Measurements from ENCODE around the gene SRD5A2. TPM values are rescaled to one million over a fixed set of nuclear protein-coding genes. Genes with fewer than 3 reads are reported as not detected.

The SRD5A2 gene
- total and polyA plus RNA-seq, 8 donors: 0.05 TPM; not detected in 7

- FAIRE-seq (no peak), DNase-seq (no peak), ATAC-seq (no peak)
- WGBS, 2 donors: 68 to 71% methylated on average over 4 of the region's 4 CpGs
- Histone ChIP-seq H3K27me3 (peaks cover 0 to 5% (median 0%) of the 10 kb centered on the region in 4 donors), H3K36me3 (no peaks in the 10 kb centered on the region), H3K9me3 (no peaks in the 10 kb centered on the region), H3K4me3 (no peak overlapping the region), H3K4me1 (no peaks in the 10 kb centered on the region), H3K27ac (no peak overlapping the region)
- no peak for TF ChIP-seq CTCF (IDR thresholded peaks at IDR 0.05)
- intact Hi-C loops (cut with DNase I): no loop called here
Observed at GRCh38 chr2:31522786-31523185, 58.0 kb downstream of the SRD5A2 start.

GRCh38 chr2:31517442-31518203, 63.1 kb downstream of the SRD5A2 start:
- FAIRE-seq: no peak
- Histone ChIP-seq H3K4me1 (no peaks in the 10 kb centered on the region), H3K27ac (no peak overlapping the region), H3K9me3 (no peaks in the 10 kb centered on the region), H3K27me3 (no peaks in the 10 kb centered on the region), H3K36me3 (no peaks in the 10 kb centered on the region), H3K4me3 (no peak overlapping the region)
- no peak for DNase-seq
- no peak for ATAC-seq
- intact Hi-C loops (cut with DNase I): no loop called here
- 64 to 78% methylated on average over 7 of the region's 7 CpGs for WGBS, 2 donors
- no peak for TF ChIP-seq CTCF (IDR thresholded peaks at IDR 0.05)

- ATAC-seq (no peak), FAIRE-seq (no peak), DNase-seq (no peak)
- H3K4me1 ChIP-seq: no peaks in the 10 kb centered on the region
- no peak overlapping the region for H3K4me3 ChIP-seq
- H3K27ac ChIP-seq: no peak overlapping the region
- 76 to 85% methylated on average over 5 of the region's 5 CpGs for WGBS, 2 donors
- H3K36me3 ChIP-seq: no peaks in the 10 kb centered on the region
- TF ChIP-seq CTCF (IDR thresholded peaks at IDR 0.05): no peak
- H3K9me3 ChIP-seq: no peaks in the 10 kb centered on the region
- intact Hi-C loops (cut with DNase I): no loop called here
- no peaks in the 10 kb centered on the region for H3K27me3 ChIP-seq
Observed at GRCh38 chr2:31515586-31515985, 65.2 kb downstream of the SRD5A2 start.

GRCh38 chr2:31513553-31513952, 67.2 kb downstream of the SRD5A2 start:
- Histone ChIP-seq H3K4me1 (no peaks in the 10 kb centered on the region), H3K36me3 (no peaks in the 10 kb centered on the region), H3K9me3 (no peaks in the 10 kb centered on the region), H3K4me3 (no peak overlapping the region), H3K27ac (no peak overlapping the region), H3K27me3 (peaks cover 0 to 2% (median 0%) of the 10 kb centered on the region in 4 donors)
- WGBS, 2 donors: 78 to 88% methylated on average over 3 of the region's 3 CpGs
- FAIRE-seq: no peak
- DNase-seq: no peak
- no peak for ATAC-seq
- intact Hi-C loops (cut with DNase I): no loop called here
- TF ChIP-seq CTCF (IDR thresholded peaks at IDR 0.05): no peak

- H3K36me3 ChIP-seq: no peaks in the 10 kb centered on the region
- intact Hi-C loops (cut with DNase I): no loop called here
- no peaks in the 10 kb centered on the region for H3K9me3 ChIP-seq
- no peak overlapping the region for H3K4me3 ChIP-seq
- peaks cover 0 to 5% (median 0%) of the 10 kb centered on the region in 4 donors for H3K27me3 ChIP-seq
- no peak for TF ChIP-seq CTCF (IDR thresholded peaks at IDR 0.05)
- H3K27ac ChIP-seq: no peak overlapping the region
- no peak for DNase-seq
- no peaks in the 10 kb centered on the region for H3K4me1 ChIP-seq
- no peak for FAIRE-seq
- no peak for ATAC-seq
Observed at GRCh38 chr2:31511376-31511775, 69.4 kb downstream of the SRD5A2 start.

Data from pancreas (tissue), 10 donors.